SK-N-SH treated with all-trans-retinoic acid at 6 μM for 48 hours (cell line): ENCODE data around the gene ST6GALNAC3.

Source experiments
- CSDC2 ChIP-seq: fragments of 250-450 bp; sonication (Bioruptor Pico); IDR thresholded peaks from 2 replicates; pipeline ENCODE4 v1.5.0; 2020; ENCODE audit warnings: mild to moderate bottlenecking, moderate library complexity
- GLIS3 ChIP-seq: fragments of 250-450 bp; sonication (Bioruptor Pico); IDR thresholded peaks from 2 replicates; pipeline ENCODE4 v1.5.0; 2020; ENCODE audit warnings: mild to moderate bottlenecking, moderate library complexity
- RARB ChIP-seq: fragments of 250-450 bp; sonication (Bioruptor Pico); IDR thresholded peaks from 2 replicates; pipeline ENCODE4 v1.8.0; 2021; ENCODE audit warnings: mild to moderate bottlenecking, moderate library complexity

DNA sequence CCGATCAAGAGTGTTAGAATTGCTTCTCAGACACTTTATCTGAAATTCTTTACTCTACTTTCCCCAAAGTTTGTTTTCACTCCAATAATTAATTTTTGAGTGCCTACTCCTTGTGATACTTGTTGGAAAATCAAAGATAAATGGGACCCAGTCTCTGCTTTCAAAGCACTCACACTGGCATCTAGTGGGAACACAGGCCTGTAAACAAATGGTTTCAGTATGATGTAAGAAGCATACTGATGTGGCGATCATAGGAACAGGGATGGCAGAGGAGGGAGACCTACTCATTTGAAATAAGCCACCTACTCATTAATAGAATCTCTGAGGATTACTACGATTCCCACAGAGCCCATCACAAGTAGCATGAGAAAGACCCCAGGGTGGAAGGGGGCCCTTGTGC, 519.1 kb downstream of the ST6GALNAC3 start:
- TF ChIP-seq GLIS3 (CRISPR knock-in tag) (no peak), RARB (CRISPR knock-in tag) (no peak), CSDC2 (no peak)
